ENCODE data around the gene AOPEP. TPM values are rescaled to one million over a fixed set of nuclear protein-coding genes. Genes with fewer than 3 reads are reported as not detected.

AOPEP gene
- total and polyA plus RNA-seq, 2 of the 13 experiments (the other 11 are each of a cell fraction or from before 2014, with no cell fraction given), result 22.2 to 41.6 TPM

DNA sequence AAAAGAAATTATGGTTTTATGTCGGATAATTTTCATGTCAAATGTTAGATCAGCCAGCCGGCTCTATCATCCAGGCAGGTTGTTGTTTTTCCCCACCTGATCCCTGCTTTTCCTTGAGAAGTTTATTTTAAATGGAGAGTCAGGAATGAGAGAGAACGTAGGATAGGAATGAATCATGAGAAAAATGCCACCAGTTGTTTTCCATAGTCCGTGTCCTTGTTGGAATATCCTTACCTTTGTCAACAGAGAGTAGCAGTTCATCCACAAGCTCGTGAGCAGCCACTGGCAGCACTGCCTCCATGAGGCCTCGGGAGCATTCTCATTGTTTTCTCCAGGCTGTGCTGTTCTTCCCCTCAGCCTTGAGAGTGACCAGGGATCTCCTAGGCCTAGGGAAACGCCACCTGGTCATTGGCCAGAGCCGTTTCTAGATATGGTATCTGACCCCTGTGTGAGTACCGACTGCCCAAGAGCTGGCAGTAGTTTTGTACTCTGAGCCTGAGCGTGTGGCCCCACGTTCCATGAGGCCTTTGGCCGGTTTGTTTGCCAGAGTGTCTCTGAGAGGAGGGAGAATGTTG is 297.7 kb downstream of the AOPEP start (continued):
- TF ChIP-seq, protein P1, sequence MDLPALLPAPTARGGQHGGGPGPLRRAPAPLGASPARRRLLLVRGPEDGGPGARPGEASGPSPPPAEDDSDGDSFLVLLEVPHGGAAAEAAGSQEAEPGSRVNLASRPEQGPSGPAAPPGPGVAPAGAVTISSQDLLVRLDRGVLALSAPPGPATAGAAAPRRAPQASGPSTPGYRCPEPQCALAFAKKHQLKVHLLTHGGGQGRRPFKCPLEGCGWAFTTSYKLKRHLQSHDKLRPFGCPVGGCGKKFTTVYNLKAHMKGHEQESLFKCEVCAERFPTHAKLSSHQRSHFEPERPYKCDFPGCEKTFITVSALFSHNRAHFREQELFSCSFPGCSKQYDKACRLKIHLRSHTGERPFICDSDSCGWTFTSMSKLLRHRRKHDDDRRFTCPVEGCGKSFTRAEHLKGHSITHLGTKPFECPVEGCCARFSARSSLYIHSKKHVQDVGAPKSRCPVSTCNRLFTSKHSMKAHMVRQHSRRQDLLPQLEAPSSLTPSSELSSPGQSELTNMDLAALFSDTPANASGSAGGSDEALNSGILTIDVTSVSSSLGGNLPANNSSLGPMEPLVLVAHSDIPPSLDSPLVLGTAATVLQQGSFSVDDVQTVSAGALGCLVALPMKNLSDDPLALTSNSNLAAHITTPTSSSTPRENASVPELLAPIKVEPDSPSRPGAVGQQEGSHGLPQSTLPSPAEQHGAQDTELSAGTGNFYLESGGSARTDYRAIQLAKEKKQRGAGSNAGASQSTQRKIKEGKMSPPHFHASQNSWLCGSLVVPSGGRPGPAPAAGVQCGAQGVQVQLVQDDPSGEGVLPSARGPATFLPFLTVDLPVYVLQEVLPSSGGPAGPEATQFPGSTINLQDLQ (CRISPR knock-in tag; IDR thresholded peaks at IDR 0.05), result no peak
- no peak for TF ChIP-seq MAZ (IDR thresholded peaks at IDR 0.05; ENCODE audit: borderline replicate concordance, low read depth, low read length)
- no peak for TF ChIP-seq MAZ (CRISPR knock-in tag; IDR thresholded peaks at IDR 0.05; ENCODE audit: low read depth)
- TF ChIP-seq SRY (CRISPR knock-in tag; IDR thresholded peaks at IDR 0.05), result no peak
- no peak for TF ChIP-seq ELK4 (CRISPR knock-in tag; IDR thresholded peaks at IDR 0.05; ENCODE audit: borderline replicate concordance)
- TF ChIP-seq ZSCAN25 (CRISPR knock-in tag; IDR thresholded peaks at IDR 0.05), result no peak
- TF ChIP-seq BCL6 (CRISPR knock-in tag; IDR thresholded peaks at IDR 0.05), result no peak; the same call in 1 of the 2 replicates
- no peak for TF ChIP-seq MTF2 (CRISPR knock-in tag; IDR thresholded peaks at IDR 0.05; ENCODE audit: borderline replicate concordance)
- TF ChIP-seq HDAC1 (CRISPR knock-in tag; IDR thresholded peaks at IDR 0.05), result no peak
- no peak for TF ChIP-seq MXI1 (IDR thresholded peaks at IDR 0.05; ENCODE audit: borderline replicate concordance, low read depth, low read length)
- no peak for TF ChIP-seq FOSL1 (CRISPR knock-in tag; IDR thresholded peaks at IDR 0.05; ENCODE audit: borderline replicate concordance)
- TF ChIP-seq, protein P2, sequence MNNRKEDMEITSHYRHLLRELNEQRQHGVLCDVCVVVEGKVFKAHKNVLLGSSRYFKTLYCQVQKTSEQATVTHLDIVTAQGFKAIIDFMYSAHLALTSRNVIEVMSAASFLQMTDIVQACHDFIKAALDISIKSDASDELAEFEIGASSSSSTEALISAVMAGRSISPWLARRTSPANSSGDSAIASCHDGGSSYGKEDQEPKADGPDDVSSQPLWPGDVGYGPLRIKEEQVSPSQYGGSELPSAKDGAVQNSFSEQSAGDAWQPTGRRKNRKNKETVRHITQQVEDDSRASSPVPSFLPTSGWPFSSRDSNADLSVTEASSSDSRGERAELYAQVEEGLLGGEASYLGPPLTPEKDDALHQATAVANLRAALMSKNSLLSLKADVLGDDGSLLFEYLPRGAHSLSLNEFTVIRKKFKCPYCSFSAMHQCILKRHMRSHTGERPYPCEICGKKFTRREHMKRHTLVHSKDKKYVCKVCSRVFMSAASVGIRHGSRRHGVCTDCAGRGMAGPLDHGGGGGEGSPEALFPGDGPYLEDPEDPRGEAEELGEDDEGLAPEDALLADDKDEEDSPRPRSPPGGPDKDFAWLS (CRISPR knock-in tag; IDR thresholded peaks at IDR 0.05; ENCODE audit: borderline replicate concordance), result no peak
- TF ChIP-seq KDM2A (CRISPR knock-in tag; IDR thresholded peaks at IDR 0.05; ENCODE audit: borderline replicate concordance, low read depth), result peak; percentile 63
- 0 out of 2 replicates have a peak, but pooled peaks have one; percentile 5 for TF ChIP-seq HNF1A (IDR thresholded peaks at IDR 0.05; ENCODE audit: low read depth)
- no peak for TF ChIP-seq HNF1A (CRISPR knock-in tag; IDR thresholded peaks at IDR 0.05; ENCODE audit: borderline replicate concordance)
- no peak for TF ChIP-seq HCFC1 (IDR thresholded peaks at IDR 0.05; ENCODE audit: low read depth, low read length)
- TF ChIP-seq BRCA1 (CRISPR knock-in tag; IDR thresholded peaks at IDR 0.05), result no peak
- TF ChIP-seq PPARG (CRISPR knock-in tag; conservative IDR thresholded peaks at IDR 0.05), result no peak
- TF ChIP-seq ZSCAN30 (CRISPR knock-in tag; IDR thresholded peaks at IDR 0.05), result no peak; the same call in 1 of the 2 replicates
- no peak for TF ChIP-seq ZNF33B (CRISPR knock-in tag; IDR thresholded peaks at IDR 0.05)
- no peak for TF ChIP-seq ZMYM2 (CRISPR knock-in tag; IDR thresholded peaks at IDR 0.05)
- peak; percentile 46; the same call in 1 of the 2 replicates for TF ChIP-seq ZBTB7B (CRISPR knock-in tag; IDR thresholded peaks at IDR 0.05)
